GM12801 (cell line): ENCODE data around the gene TAL2.

Source experiments
- CTCF ChIP-seq: IDR thresholded peaks from one replicate; pipeline ENCODE4 v1.5.1; 2011; ENCODE audit warnings: control low read depth; ENCODE audit not compliant: insufficient read length; ENCODE audit errors: extremely low read depth

The TAL2 gene

DNA sequence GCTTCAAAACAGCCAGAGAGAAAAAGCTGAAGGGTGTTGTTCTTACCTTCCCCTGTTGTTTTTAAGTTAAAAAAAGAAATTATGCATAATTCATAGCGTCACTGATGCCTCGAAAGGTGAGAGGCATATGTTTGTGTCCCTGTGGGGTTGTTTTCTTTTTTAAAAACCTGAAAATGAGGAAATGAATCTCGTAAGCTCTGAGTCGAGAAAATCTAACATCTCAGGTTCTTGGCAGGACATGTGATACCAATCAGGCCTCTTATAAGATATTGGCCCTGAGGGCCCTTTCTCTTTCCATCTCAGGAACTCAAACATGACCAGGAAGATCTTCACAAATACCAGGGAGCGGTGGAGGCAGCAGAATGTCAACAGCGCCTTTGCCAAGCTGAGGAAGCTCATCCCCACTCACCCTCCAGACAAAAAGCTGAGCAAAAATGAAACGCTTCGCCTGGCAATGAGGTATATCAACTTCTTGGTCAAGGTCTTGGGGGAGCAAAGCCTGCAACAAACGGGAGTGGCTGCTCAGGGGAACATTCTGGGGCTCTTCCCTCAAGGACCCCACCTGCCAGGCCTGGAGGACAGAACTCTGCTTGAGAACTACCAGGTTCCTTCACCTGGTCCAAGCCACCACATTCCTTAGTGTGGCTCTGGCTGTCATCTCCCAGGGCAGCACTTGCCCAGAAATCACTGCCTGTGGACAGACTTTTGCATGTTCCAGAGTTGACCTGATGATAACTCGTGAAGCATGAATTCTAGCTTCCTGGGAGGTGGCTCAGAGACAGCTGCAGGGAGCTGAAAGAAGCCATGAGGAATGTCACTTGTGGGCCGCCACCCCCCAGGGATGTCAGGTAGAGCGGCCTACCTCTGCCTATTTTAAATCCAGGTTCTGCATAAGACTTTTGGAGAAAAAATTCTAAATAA, at the start of gene TAL2:
Gene TAL2, plus strand, starts transcription at position 274 of the 921 bp plus-strand sequence. Its CDS starts 40 bp downstream, at position 314.
- TF ChIP-seq CTCF = no peak

GRCh38 chr9:105621001-105621400, 41.3 kb upstream of the TAL2 start:
- TF ChIP-seq CTCF = no peak

- no peak for TF ChIP-seq CTCF
These were observed 37.2 kb upstream of the TAL2 start for GRCh38 chr9:105625088-105625487.

DNA sequence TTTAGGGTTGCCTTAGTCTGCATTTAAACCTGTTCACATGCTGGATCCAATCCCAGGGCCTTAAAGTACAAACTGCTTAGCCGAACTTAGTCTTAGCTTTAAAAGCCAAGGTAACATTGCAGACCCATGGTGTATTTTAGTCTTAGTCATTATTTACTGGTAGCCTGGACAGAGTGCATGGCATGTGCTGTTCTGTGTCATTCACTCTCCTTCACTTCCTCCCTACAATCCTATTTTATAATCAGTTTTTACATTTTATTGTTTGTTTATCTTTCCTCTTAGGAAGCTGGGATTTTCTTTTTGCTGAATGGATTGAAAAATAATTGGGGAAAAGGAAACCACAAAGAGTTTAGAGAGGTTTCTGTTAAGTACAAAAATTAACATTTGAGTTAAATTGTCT, 29.4 kb upstream of the TAL2 start:
- no peak for TF ChIP-seq CTCF

DNA sequence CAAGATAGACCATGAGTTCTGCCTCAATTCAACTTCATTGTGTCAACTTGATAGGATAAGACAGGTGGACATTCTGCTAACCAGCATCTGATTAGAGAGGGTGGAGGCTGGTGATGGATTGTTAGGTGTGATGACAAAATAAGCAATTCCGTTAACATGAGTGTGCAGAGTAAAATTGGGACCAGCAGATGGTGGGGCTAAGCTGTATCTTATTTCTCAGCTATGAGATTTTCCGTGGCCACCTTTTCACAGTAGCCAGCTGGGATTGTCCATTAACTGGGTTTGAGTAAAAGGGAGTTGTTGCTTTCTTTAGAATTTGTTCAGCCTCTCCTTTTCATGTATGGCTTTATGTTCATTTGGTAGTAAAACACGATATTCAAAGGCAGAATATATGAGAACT, 28.8 kb upstream of the TAL2 start:
- no peak for TF ChIP-seq CTCF

DNA sequence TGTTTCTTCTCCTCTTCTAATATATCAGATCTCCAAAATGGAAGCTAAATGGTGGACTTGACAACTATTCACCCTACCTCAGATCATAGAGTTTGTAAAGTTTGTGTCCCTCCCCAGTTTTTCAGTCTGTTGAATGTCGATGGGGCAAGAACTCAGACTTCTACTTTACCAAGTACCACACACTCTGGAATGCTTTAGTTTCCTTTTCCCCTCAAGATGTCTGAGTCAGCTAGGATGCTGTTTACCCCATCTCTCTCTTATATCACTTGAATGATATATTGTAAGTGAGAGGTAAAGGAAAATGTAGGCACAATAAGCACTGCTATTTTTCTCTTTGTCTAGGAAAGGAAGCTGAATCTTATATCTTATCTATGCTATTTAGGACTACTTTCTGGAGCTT, 25.9 kb upstream of the TAL2 start:
- no peak for TF ChIP-seq CTCF

- no peak for TF ChIP-seq CTCF
These were observed 24.4 kb upstream of the TAL2 start for GRCh38 chr9:105637787-105638395.
